Panc1 (cell line): ENCODE measurements around the gene LRRFIP1.

Experiments used
- CTCF ChIP-seq: fragments of 450-650 bp; IDR thresholded peaks from 2 replicates; pipeline ENCODE4 v1.5.1; 2017; ENCODE audit warnings: mild to moderate bottlenecking
- POLR2AphosphoS5 ChIP-seq: IDR thresholded peaks from 2 replicates; pipeline ENCODE4 v1.6.1; 2012; ENCODE audit warnings: mild to moderate bottlenecking, low read depth, low read length, moderate library complexity
- REST ChIP-seq, 2 experiments: IDR thresholded peaks; 2 replicates each; pipeline ENCODE4 v1.6.1; 2011 to 2012; ENCODE audit warnings: low read depth in 2 of 2, control low read depth in 1 of 2, low read length in 1 of 2, mild to moderate bottlenecking in 1 of 2, moderate library complexity in 1 of 2; ENCODE audit not compliant: insufficient read depth in 1 of 2

GRCh38 chr2:237581326-237581725 is 46.1 kb upstream of the LRRFIP1 start:
- TF ChIP-seq CTCF (no peak), REST (IDR thresholded peaks at IDR 0.05; ENCODE audit: insufficient read depth in 1 of 2, low read depth in 2 of 2, low read length in 1 of 2) (no peak), POLR2AphosphoS5 (no peak)
